Panc1 (cell line): ENCODE results near the gene MAPKAP1. TPM values are rescaled to one million over a fixed set of nuclear protein-coding genes. Genes with fewer than 3 reads are reported as not detected.

Experiments
- ATAC-seq: fragments of 200-7000 bp; cut with Tn5 transposase; 2 replicates; pipeline ENCODE4 v1.9.1; 2020; ENCODE audit warnings: mild to moderate bottlenecking, moderate library complexity
- BruUV-seq: library from RNA; stranded (reverse); fragments of 400-500 nt; replicated peaks from 2 replicates; lab custom pipeline; 2021; lab: Mats Ljungman, UMichigan
- CTCF ChIA-PET: fragments of 300-600 bp; sonication (Branson Sonifier 250); formaldehyde crosslinking; loops from one replicate; lab custom pipeline; 2022; ENCODE audit warnings: antibody characterized with exemption; lab: Charles Lee
- POLR2A ChIA-PET: fragments of 300-600 bp; sonication (Branson Sonifier 250); formaldehyde crosslinking; loops from one replicate; lab custom pipeline; 2022; ENCODE audit warnings: antibody characterized with exemption; lab: Charles Lee
- DNase-seq: peaks from one replicate; pipeline ENCODE4 v3.0.0-alpha.2; 2010; ENCODE audit warnings: low read depth, low spot score
- H3K27ac ChIP-seq: 2 replicates; pipeline ENCODE4 v1.5.1; 2011; ENCODE audit warnings: mild to moderate bottlenecking, low read length, inconsistent platforms
- H3K27me3 ChIP-seq: fragments of 200-500 bp; sonication (Bioruptor generic); 2 replicates; pipeline ENCODE4 v1.6.0; 2014; ENCODE audit warnings: low read length, inconsistent platforms; ENCODE audit not compliant: control insufficient read depth, insufficient read depth
- H3K36me3 ChIP-seq: fragments of 200-500 bp; sonication (Bioruptor generic); 2 replicates; pipeline ENCODE4 v1.5.1; 2014; ENCODE audit warnings: inconsistent platforms, mild to moderate bottlenecking, low read length, moderate library complexity; ENCODE audit not compliant: control insufficient read depth, insufficient read depth
- H3K4me1 ChIP-seq: 2 replicates; pipeline ENCODE4 v1.5.1; 2011; ENCODE audit warnings: inconsistent platforms, mild to moderate bottlenecking, low read length, moderate library complexity; ENCODE audit not compliant: control insufficient read depth, insufficient read depth
- H3K4me3 ChIP-seq, 2 experiments: 2 replicates each; pipeline ENCODE4 v1.5.1; 2011 to 2012; ENCODE audit warnings: low read depth in 2 of 2, low read length in 2 of 2, mild to moderate bottlenecking in 2 of 2, inconsistent platforms in 1 of 2, moderate library complexity in 1 of 2
- H3K9me3 ChIP-seq: fragments of 200-500 bp; sonication (Bioruptor generic); 2 replicates; pipeline ENCODE4 v1.5.1; 2014; ENCODE audit warnings: low read depth, mild to moderate bottlenecking, inconsistent platforms, low read length, moderate library complexity; ENCODE audit not compliant: control insufficient read depth, insufficient read depth
- POLR2AphosphoS5 ChIP-seq: IDR thresholded peaks from 2 replicates; pipeline ENCODE4 v1.6.1; 2012; ENCODE audit warnings: mild to moderate bottlenecking, low read depth, low read length, moderate library complexity
- SIN3A ChIP-seq: IDR thresholded peaks from 2 replicates; pipeline ENCODE4 v1.6.1; 2012; ENCODE audit warnings: low read depth, mild to moderate bottlenecking, low read length, moderate library complexity, borderline replicate concordance; ENCODE audit not compliant: insufficient read depth
- TCF7L2 ChIP-seq: IDR thresholded peaks from 2 replicates; pipeline ENCODE4 v1.6.1; 2011; ENCODE audit warnings: mild to moderate bottlenecking, low read depth, low read length, inconsistent platforms
- in situ Hi-C: cut with HindIII; loops from 2 replicates; pipeline ENCODE4 v1.10.0; 2016; ENCODE audit warnings: low sequenced_read_pairs, low pct_unique_long_range_greater_than_20kb
- intact Hi-C: fragments of 100-400 bp; cut with micrococcal nuclease; formaldehyde crosslinking; loops from one replicate; pipeline ENCODE4 v1.10.0; 2022; ENCODE audit not compliant: unreplicated experiment
- total RNA-seq: library from RNA; stranded (reverse); gene quantifications from one replicate; pipeline ENCODE4 v1.2.1, GENCODE V29; 2021; ENCODE audit not compliant: unreplicated experiment
- TF ChIP-seq, protein P1 (sequence below): fragments of 450-650 bp; IDR thresholded peaks from 2 replicates; pipeline ENCODE4 v1.5.1; 2017; ENCODE audit warnings: mild to moderate bottlenecking
- TF ChIP-seq, protein P2 (sequence below), 2 experiments: IDR thresholded peaks; 2 replicates each; pipeline ENCODE4 v1.6.1; 2011 to 2012; ENCODE audit warnings: low read depth in 2 of 2, control low read depth in 1 of 2, low read length in 1 of 2, mild to moderate bottlenecking in 1 of 2, moderate library complexity in 1 of 2; ENCODE audit not compliant: insufficient read depth in 1 of 2

The MAPKAP1 gene
- total RNA-seq, 1 experiment from 2014 or later = 72.7 TPM

DNA sequence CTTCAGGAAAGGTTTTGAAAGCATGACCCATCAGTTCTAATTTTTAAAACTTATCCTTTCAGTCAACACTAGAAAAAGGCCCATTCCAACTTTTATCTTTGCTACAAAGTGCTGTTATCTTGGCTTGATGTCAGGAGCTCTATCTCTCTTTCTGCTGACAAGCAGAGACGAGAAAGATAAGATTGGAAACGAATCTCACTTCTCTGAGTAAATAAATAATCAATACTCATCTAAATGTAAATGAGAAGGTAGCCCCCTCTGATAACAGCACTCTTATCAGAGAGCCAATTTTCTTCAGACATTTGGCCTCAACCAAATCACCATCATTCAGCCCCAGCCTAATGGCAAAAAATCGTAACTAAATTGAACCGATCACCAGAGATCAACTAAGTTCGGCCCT lies 191.7 kb downstream of the MAPKAP1 start:
- H3K4me3 ChIP-seq = no peak overlapping the region
- no peak for DNase-seq
- ChIA-PET POLR2A (no interaction called here), CTCF (no interaction called here)
- H3K9me3 ChIP-seq = no peaks in the 10 kb centered on the region
- in situ Hi-C loops (no loop called here), intact Hi-C loops (no loop called here)
- TF ChIP-seq SIN3A (no peak), TCF7L2 (no peak), POLR2AphosphoS5 (no peak)
- TF ChIP-seq, protein P1, sequence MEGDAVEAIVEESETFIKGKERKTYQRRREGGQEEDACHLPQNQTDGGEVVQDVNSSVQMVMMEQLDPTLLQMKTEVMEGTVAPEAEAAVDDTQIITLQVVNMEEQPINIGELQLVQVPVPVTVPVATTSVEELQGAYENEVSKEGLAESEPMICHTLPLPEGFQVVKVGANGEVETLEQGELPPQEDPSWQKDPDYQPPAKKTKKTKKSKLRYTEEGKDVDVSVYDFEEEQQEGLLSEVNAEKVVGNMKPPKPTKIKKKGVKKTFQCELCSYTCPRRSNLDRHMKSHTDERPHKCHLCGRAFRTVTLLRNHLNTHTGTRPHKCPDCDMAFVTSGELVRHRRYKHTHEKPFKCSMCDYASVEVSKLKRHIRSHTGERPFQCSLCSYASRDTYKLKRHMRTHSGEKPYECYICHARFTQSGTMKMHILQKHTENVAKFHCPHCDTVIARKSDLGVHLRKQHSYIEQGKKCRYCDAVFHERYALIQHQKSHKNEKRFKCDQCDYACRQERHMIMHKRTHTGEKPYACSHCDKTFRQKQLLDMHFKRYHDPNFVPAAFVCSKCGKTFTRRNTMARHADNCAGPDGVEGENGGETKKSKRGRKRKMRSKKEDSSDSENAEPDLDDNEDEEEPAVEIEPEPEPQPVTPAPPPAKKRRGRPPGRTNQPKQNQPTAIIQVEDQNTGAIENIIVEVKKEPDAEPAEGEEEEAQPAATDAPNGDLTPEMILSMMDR = no peak
- TF ChIP-seq, protein P2, sequence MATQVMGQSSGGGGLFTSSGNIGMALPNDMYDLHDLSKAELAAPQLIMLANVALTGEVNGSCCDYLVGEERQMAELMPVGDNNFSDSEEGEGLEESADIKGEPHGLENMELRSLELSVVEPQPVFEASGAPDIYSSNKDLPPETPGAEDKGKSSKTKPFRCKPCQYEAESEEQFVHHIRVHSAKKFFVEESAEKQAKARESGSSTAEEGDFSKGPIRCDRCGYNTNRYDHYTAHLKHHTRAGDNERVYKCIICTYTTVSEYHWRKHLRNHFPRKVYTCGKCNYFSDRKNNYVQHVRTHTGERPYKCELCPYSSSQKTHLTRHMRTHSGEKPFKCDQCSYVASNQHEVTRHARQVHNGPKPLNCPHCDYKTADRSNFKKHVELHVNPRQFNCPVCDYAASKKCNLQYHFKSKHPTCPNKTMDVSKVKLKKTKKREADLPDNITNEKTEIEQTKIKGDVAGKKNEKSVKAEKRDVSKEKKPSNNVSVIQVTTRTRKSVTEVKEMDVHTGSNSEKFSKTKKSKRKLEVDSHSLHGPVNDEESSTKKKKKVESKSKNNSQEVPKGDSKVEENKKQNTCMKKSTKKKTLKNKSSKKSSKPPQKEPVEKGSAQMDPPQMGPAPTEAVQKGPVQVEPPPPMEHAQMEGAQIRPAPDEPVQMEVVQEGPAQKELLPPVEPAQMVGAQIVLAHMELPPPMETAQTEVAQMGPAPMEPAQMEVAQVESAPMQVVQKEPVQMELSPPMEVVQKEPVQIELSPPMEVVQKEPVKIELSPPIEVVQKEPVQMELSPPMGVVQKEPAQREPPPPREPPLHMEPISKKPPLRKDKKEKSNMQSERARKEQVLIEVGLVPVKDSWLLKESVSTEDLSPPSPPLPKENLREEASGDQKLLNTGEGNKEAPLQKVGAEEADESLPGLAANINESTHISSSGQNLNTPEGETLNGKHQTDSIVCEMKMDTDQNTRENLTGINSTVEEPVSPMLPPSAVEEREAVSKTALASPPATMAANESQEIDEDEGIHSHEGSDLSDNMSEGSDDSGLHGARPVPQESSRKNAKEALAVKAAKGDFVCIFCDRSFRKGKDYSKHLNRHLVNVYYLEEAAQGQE (IDR thresholded peaks at IDR 0.05; ENCODE audit: insufficient read depth in 1 of 2, low read depth in 2 of 2, low read length in 1 of 2) = no peak
- H3K27ac ChIP-seq = no peak overlapping the region
- ATAC-seq = no peak
- H3K27me3 ChIP-seq = no peaks in the 10 kb centered on the region
- no peaks in the 10 kb centered on the region for H3K36me3 ChIP-seq
- BruUV-seq = no TSS peak
- H3K4me1 ChIP-seq = peaks cover 19% of the 10 kb centered on the region

DNA sequence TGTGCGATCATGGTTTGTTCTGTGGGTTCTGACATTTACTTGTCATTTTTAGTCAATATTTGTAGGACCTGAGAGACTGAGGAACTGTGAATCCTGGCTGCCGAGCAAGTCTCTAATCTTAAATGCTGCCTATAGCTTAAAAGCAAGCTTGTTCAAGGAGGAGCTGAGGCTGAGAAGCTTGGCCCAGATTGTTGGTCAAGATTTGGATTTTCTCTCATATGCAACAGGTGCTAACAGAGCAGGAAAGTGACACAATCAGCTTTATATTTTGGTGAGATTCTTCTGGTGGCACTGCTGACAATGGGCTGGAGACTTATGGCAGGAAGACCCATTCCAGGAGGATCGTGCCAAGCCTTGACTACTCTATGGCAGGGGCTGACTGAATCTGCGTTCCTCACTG lies 192.5 kb downstream of the MAPKAP1 start:
- Histone ChIP-seq H3K27me3 (no peaks in the 10 kb centered on the region), H3K4me1 (peaks cover 19% of the 10 kb centered on the region), H3K4me3 (no peak overlapping the region), H3K36me3 (no peaks in the 10 kb centered on the region), H3K9me3 (no peaks in the 10 kb centered on the region), H3K27ac (peak overlapping the region; percentile 57; the same call in 1 of the 2 replicates)
- ATAC-seq (no peak), DNase-seq (no peak)
- ChIA-PET CTCF (interaction anchor here (0.5 kb wide), 1 partner anchor 314 kb away, joined by 5 read pairs; the partner anchor contains the start of gene RABEPK), POLR2A (no interaction called here)
- intact Hi-C loops = no loop called here
- no TSS peak for BruUV-seq
- in situ Hi-C loops = no loop called here
- TF ChIP-seq TCF7L2 = no peak
- TF ChIP-seq, protein P2 (IDR thresholded peaks at IDR 0.05; ENCODE audit: insufficient read depth in 1 of 2, low read depth in 2 of 2, low read length in 1 of 2) = no peak
- no peak for TF ChIP-seq POLR2AphosphoS5
- TF ChIP-seq SIN3A = no peak
- TF ChIP-seq, protein P1 = no peak
